Astrocyte (in vitro differentiated cells and primary cell): ENCODE results near the gene DBR1. TPM values are rescaled to one million over a fixed set of nuclear protein-coding genes. Genes with fewer than 3 reads are reported as not detected.

ENCODE experiments used
- DNase-seq: peaks from one replicate; pipeline ENCODE4 v3.0.0-alpha.2; 2010; ENCODE audit warnings: low read depth
- FAIRE-seq: peaks from 2 replicates; lab custom pipeline; 2011; peaks lifted over from hg19 to GRCh38; lab: Jason Lieb, UNC
- H2AFZ ChIP-seq: 2 replicates; pipeline ENCODE4 v1.6.0; 2012; ENCODE audit warnings: low read depth, low read length, inconsistent platforms
- H3K27ac ChIP-seq: 2 replicates; pipeline ENCODE4 v1.5.1; 2011; ENCODE audit warnings: low read depth, low read length, inconsistent platforms
- H3K27me3 ChIP-seq: 2 replicates; pipeline ENCODE4 v1.6.0; 2011; ENCODE audit warnings: low read length, inconsistent platforms; ENCODE audit not compliant: insufficient read depth
- H3K36me3 ChIP-seq: 2 replicates; pipeline ENCODE4 v1.5.1; 2011; ENCODE audit warnings: low read length, inconsistent platforms; ENCODE audit not compliant: insufficient read depth
- H3K4me1 ChIP-seq: 2 replicates; pipeline ENCODE4 v1.5.1; 2011; ENCODE audit warnings: low read length, inconsistent platforms; ENCODE audit not compliant: insufficient read depth
- H3K4me2 ChIP-seq: 2 replicates; pipeline ENCODE4 v1.6.0; 2012; ENCODE audit warnings: low read length, inconsistent platforms
- H3K4me3 ChIP-seq: 2 replicates; pipeline ENCODE4 v1.5.1; 2011; ENCODE audit warnings: low read depth, mild to moderate bottlenecking, low read length, inconsistent platforms; ENCODE audit not compliant: insufficient read depth
- H3K79me2 ChIP-seq: 2 replicates; pipeline ENCODE4 v1.6.0; 2012; ENCODE audit warnings: mild to moderate bottlenecking, low read length, inconsistent platforms; ENCODE audit not compliant: insufficient read depth
- H3K9ac ChIP-seq: 2 replicates; pipeline ENCODE4 v1.6.0; 2012; ENCODE audit warnings: mild to moderate bottlenecking, low read length, inconsistent platforms
- H3K9me3 ChIP-seq: 2 replicates; pipeline ENCODE4 v1.5.1; 2012; ENCODE audit warnings: low read depth, mild to moderate bottlenecking, low read length, inconsistent platforms; ENCODE audit not compliant: insufficient read depth
- H4K20me1 ChIP-seq: 2 replicates; pipeline ENCODE4 v1.6.0; 2012; ENCODE audit warnings: low read length, inconsistent platforms; ENCODE audit not compliant: insufficient read depth
- H3K27ac Mint-ChIP-seq: one replicate; pipeline ENCODE4 v1.8.0; 2021; ENCODE audit warnings: mild to moderate bottlenecking, mixed read lengths; ENCODE audit not compliant: unreplicated experiment
- H3K27me3 Mint-ChIP-seq: one replicate; pipeline ENCODE4 v1.8.0; 2021; ENCODE audit warnings: low read depth, mixed read lengths; ENCODE audit not compliant: unreplicated experiment
- H3K36me3 Mint-ChIP-seq: one replicate; pipeline ENCODE4 v1.8.0; 2021; ENCODE audit warnings: low read depth, mixed read lengths; ENCODE audit not compliant: unreplicated experiment
- H3K4me1 Mint-ChIP-seq: one replicate; pipeline ENCODE4 v1.8.0; 2021; ENCODE audit warnings: low read depth, mixed read lengths; ENCODE audit not compliant: unreplicated experiment
- H3K4me3 Mint-ChIP-seq: one replicate; pipeline ENCODE4 v1.8.0; 2021; ENCODE audit warnings: mild to moderate bottlenecking, moderate library complexity, mixed read lengths; ENCODE audit not compliant: unreplicated experiment
- H3K9me3 Mint-ChIP-seq: one replicate; pipeline ENCODE4 v1.8.0; 2021; ENCODE audit warnings: mild to moderate bottlenecking, mixed read lengths; ENCODE audit not compliant: unreplicated experiment
- EZH2 ChIP-seq: IDR thresholded peaks from 2 replicates; pipeline ENCODE4 v1.6.1; 2012; ENCODE audit warnings: mild to moderate bottlenecking, low read length, inconsistent platforms; ENCODE audit not compliant: insufficient read depth
- total RNA-seq: library from RNA; stranded (reverse); gene quantifications from 2 replicates; pipeline ENCODE4 v1.2.1, GENCODE V29; 2021
- TF ChIP-seq, protein P1 (sequence below): IDR thresholded peaks from 2 replicates; pipeline ENCODE4 v1.5.1; 2011; ENCODE audit warnings: low read depth, mild to moderate bottlenecking, inconsistent platforms, low read length, moderate library complexity; ENCODE audit not compliant: insufficient read depth

DBR1 gene
- total RNA-seq, 1 donor from 2014 or later, result 14.8 TPM

DNA sequence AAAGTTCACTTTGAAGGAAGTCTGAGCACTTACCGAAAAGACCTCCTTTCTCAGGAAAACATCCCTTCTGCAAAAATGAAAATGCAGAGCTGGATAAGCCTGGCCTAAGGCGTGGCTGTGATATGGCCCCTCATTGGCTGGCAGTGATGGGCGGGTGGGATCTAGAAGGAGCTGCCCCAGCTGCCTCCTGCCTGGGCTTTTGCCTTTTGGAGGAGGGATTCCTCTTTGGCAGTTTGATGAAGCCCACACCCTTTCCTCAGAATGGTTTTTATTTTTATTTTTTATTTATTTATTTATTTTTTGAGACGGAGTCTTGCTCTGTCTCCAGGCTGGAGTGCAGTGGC, 55.3 kb downstream of the DBR1 start:
- H3K27me3 ChIP-seq, result no peaks in the 10 kb centered on the region
- peaks cover 2% of the 10 kb centered on the region for H3K36me3 Mint-ChIP-seq
- no peak for FAIRE-seq
- H3K27ac ChIP-seq, result no peak overlapping the region
- H3K4me1 ChIP-seq, result peaks cover 5% of the 10 kb centered on the region
- H3K9ac ChIP-seq, result no peak overlapping the region
- H3K4me1 Mint-ChIP-seq, result peaks cover 9% of the 10 kb centered on the region
- H3K36me3 ChIP-seq, result no peaks in the 10 kb centered on the region
- H3K79me2 ChIP-seq, result peaks cover 6% of the 10 kb centered on the region
- H3K27ac Mint-ChIP-seq, result no peak overlapping the region
- no peaks in the 10 kb centered on the region for H4K20me1 ChIP-seq
- no peak overlapping the region for H3K4me3 Mint-ChIP-seq
- TF ChIP-seq, protein P1, sequence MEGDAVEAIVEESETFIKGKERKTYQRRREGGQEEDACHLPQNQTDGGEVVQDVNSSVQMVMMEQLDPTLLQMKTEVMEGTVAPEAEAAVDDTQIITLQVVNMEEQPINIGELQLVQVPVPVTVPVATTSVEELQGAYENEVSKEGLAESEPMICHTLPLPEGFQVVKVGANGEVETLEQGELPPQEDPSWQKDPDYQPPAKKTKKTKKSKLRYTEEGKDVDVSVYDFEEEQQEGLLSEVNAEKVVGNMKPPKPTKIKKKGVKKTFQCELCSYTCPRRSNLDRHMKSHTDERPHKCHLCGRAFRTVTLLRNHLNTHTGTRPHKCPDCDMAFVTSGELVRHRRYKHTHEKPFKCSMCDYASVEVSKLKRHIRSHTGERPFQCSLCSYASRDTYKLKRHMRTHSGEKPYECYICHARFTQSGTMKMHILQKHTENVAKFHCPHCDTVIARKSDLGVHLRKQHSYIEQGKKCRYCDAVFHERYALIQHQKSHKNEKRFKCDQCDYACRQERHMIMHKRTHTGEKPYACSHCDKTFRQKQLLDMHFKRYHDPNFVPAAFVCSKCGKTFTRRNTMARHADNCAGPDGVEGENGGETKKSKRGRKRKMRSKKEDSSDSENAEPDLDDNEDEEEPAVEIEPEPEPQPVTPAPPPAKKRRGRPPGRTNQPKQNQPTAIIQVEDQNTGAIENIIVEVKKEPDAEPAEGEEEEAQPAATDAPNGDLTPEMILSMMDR, result no peak
- no peak for TF ChIP-seq EZH2
- no peak overlapping the region for H2AFZ ChIP-seq
- no peak overlapping the region for H3K4me2 ChIP-seq
- H3K27me3 Mint-ChIP-seq, result no peaks in the 10 kb centered on the region
- DNase-seq, result no peak
- peaks cover 8% of the 10 kb centered on the region for H3K9me3 ChIP-seq
- H3K9me3 Mint-ChIP-seq, result peaks cover 2% of the 10 kb centered on the region
- H3K4me3 ChIP-seq, result no peak overlapping the region

DNA sequence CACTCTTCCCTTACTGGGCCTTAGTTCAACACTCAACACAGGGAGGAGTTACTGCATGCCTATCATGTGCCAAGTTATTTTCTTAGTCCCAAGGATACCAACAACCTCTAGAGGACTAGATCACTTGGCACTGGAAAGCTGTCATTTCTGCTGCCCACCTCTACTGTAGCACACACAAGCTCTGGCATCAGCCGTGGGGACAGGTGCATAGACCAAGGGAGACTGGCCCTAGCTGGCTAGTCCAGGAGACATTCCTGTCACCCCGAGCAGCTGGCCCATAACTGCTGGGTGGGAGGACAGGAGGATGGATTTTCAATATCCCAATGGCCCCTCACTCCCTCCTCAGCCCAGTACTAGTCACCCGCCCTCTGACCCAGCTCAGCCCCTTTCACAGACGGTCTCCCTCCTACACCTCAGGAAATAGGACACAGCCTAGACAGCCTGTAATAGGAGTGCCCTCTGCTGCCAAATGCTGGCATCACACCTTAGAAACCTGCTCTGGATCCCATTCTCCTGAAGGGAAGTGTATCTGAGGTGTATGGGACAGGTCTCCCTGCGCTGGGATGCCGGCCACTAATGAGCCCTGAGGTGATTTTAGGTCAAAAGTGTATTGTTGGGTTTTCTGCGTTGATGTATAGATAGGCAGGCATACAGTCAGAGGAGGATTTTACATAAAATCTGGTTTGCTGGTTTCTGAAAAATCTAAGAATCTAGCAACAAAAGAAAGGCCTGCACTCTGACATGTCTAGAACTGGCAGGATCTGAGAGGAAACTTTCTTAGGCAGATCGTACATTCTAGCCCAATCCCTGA, 55.9 kb downstream of the DBR1 start:
- TF ChIP-seq, protein P1, result peak; percentile 89
- TF ChIP-seq EZH2, result no peak
- Histone ChIP-seq H3K36me3 (no peaks in the 10 kb centered on the region), H3K27ac (no peak overlapping the region), H4K20me1 (no peaks in the 10 kb centered on the region), H3K79me2 (peaks cover 12% of the 10 kb centered on the region), H3K4me3 (no peak overlapping the region), H3K27me3 (no peaks in the 10 kb centered on the region), H3K9ac (no peak overlapping the region), H3K4me1 (peaks cover 5% of the 10 kb centered on the region), H2AFZ (no peak overlapping the region), H3K9me3 (peaks cover 4% of the 10 kb centered on the region), H3K4me2 (no peak overlapping the region)
- FAIRE-seq (peak; percentile 23), DNase-seq (peak; percentile 34)
- no peak overlapping the region for H3K27ac Mint-ChIP-seq
- no peak overlapping the region for H3K4me3 Mint-ChIP-seq
- H3K36me3 Mint-ChIP-seq, result peaks cover 2% of the 10 kb centered on the region
- peaks cover 9% of the 10 kb centered on the region for H3K4me1 Mint-ChIP-seq
- H3K27me3 Mint-ChIP-seq, result no peaks in the 10 kb centered on the region
- H3K9me3 Mint-ChIP-seq, result peaks cover 2% of the 10 kb centered on the region
